ENCODE data around the gene CDK8.

- TF ChIP-seq POLR2AphosphoS5 (IDR thresholded peaks at IDR 0.05; ENCODE audit: low read depth, low read length): no peak
- no peak for TF ChIP-seq REST (IDR thresholded peaks at IDR 0.05; ENCODE audit: insufficient read depth in 1 of 2, low read depth in 2 of 2, low read length in 2 of 2)
- no peak for TF ChIP-seq TAF1 (IDR thresholded peaks at IDR 0.05; ENCODE audit: borderline replicate concordance, insufficient read depth, low read length)
Measured at GRCh38 chr13:26255115-26255514, 1.2 kb downstream of the CDK8 start.
